Measurements from ENCODE around the gene ABCC11. TPM values are rescaled to one million over a fixed set of nuclear protein-coding genes. Genes with fewer than 3 reads are reported as not detected.

Gene ABCC11
- total RNA-seq, 4 donors from 2014 or later, result 0.13 TPM; not detected in 3

DNA sequence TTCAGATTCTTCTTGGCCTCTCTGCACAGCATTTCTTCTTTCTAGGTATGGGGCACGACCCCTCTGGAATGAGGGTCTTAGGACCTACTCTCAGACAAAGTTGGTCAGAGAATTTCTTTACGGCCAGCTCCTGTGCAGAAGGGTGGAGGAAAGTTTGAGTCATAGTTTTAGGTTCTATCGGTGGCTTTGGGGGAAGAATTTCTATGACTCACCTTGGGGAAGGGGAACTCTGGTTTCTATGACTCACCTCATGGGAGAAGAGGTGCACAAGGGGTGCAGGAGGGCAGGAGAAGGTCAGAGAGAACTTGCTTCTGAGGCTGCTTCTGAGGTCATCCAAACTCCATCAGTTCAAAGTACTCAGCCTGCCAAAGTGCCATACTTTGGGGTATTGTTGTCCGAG is 89.0 kb downstream of the ABCC11 start:
- H3K27me3 ChIP-seq, result no peaks in the 10 kb centered on the region
- H3K36me3 ChIP-seq, result no peaks in the 10 kb centered on the region
- H3K9me3 ChIP-seq, result no peaks in the 10 kb centered on the region
- intact Hi-C loops (cut with DNase I; ENCODE audit: low total_unique reads) (loop anchor here (10.0 kb wide), 1 partner anchor 103 kb away; no protein-coding TSS in a partner anchor), in situ Hi-C loops (cut with MboI; ENCODE audit: low sequenced_read_pairs in 4 of 4) (loop anchor here in 3 of 4 donors (10.0 to 25.0 kb wide), 3 partner anchors 696 to 1023 kb away; partner anchors contain the start of genes ITFG1 (in 1 of the 3), NETO2 (in 1 of the 3) and PHKB (in 1 of the 3))
- no peak for DNase-seq
- no peak overlapping the region for H3K4me3 ChIP-seq
- TF ChIP-seq POLR2A (IDR thresholded peaks at IDR 0.05), result no peak
- TF ChIP-seq, protein P1, sequence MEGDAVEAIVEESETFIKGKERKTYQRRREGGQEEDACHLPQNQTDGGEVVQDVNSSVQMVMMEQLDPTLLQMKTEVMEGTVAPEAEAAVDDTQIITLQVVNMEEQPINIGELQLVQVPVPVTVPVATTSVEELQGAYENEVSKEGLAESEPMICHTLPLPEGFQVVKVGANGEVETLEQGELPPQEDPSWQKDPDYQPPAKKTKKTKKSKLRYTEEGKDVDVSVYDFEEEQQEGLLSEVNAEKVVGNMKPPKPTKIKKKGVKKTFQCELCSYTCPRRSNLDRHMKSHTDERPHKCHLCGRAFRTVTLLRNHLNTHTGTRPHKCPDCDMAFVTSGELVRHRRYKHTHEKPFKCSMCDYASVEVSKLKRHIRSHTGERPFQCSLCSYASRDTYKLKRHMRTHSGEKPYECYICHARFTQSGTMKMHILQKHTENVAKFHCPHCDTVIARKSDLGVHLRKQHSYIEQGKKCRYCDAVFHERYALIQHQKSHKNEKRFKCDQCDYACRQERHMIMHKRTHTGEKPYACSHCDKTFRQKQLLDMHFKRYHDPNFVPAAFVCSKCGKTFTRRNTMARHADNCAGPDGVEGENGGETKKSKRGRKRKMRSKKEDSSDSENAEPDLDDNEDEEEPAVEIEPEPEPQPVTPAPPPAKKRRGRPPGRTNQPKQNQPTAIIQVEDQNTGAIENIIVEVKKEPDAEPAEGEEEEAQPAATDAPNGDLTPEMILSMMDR (IDR thresholded peaks at IDR 0.05 in 4 of 5, conservative IDR thresholded peaks at IDR 0.05 in 1 of 5), result no peak
- H3K27ac ChIP-seq, result no peak overlapping the region
- peaks cover 0 to 4% of the 10 kb centered on the region in 2 donors for H3K4me1 ChIP-seq
- no peak for ATAC-seq

DNA sequence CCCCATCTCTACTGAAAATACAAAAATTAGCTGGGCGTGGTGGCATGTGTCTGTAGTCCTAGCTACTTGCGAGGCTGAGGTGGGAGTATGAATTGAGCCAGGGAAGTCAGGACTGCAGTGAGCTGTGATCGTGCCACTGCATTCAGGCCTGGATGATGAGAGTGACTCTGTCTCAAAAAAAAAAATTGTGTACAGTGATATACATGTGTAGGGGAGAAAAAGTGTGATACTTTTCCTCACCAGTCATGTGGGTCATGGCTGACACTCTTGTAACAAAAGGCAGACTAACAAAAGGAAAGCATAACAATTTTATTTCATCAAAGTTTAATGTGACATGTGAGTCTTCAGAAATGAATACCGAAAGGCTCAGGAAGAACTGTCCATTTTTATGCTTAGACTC is 89.5 kb downstream of the ABCC11 start:
- Histone ChIP-seq H3K36me3 (no peaks in the 10 kb centered on the region), H3K27me3 (no peaks in the 10 kb centered on the region), H3K4me1 (peaks cover 0 to 4% of the 10 kb centered on the region in 2 donors), H3K4me3 (no peak overlapping the region), H3K9me3 (no peaks in the 10 kb centered on the region), H3K27ac (peak overlapping the region in 2 of 4 donors; percentile 31 to 42)
- intact Hi-C loops (cut with DNase I; ENCODE audit: low total_unique reads), result loop anchor here (2.0 to 10.0 kb wide), 2 partner anchors 103 to 1015 kb away; partner anchors contain the start of gene NETO2
- DNase-seq (no peak), ATAC-seq (no peak)
- TF ChIP-seq, protein P1 (IDR thresholded peaks at IDR 0.05 in 4 of 5, conservative IDR thresholded peaks at IDR 0.05 in 1 of 5), result no peak
- TF ChIP-seq POLR2A (IDR thresholded peaks at IDR 0.05), result no peak
- in situ Hi-C loops (cut with MboI; ENCODE audit: low sequenced_read_pairs in 4 of 4), result loop anchor here in 3 of 4 donors (10.0 to 25.0 kb wide), 3 partner anchors 695 to 1023 kb away; partner anchors contain the start of genes ITFG1 (in 1 of the 3), NETO2 (in 1 of the 3) and PHKB (in 1 of the 3)

DNA sequence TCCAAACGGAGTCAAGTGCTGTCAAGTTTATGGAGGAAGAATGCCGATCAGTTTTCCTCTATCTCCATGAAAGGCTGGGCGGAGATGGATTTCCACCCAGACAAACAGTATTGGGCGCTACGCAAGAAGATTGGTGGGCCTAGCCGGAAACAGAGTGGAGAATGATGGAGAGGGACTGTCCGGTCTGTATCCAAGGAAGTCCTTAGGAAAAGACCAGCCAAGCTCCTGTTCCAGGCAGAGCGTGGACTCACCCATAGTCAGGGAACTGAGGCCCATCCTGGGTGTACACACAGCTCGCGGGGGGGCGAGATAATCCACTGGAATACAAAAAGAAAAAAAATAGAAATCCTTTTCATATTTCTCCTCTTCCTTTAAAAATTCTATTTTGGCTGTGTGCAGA is 90.0 kb downstream of the ABCC11 start:
- peak overlapping the region in 2 of 4 donors; percentile 31 to 42 for H3K27ac ChIP-seq
- in situ Hi-C loops (cut with MboI; ENCODE audit: low sequenced_read_pairs in 4 of 4), result loop anchor here in 3 of 4 donors (10.0 to 25.0 kb wide), 3 partner anchors 695 to 1023 kb away; partner anchors contain the start of genes ITFG1 (in 1 of the 3), NETO2 (in 1 of the 3) and PHKB (in 1 of the 3)
- H3K9me3 ChIP-seq, result no peaks in the 10 kb centered on the region
- no peaks in the 10 kb centered on the region for H3K27me3 ChIP-seq
- intact Hi-C loops (cut with DNase I; ENCODE audit: low total_unique reads), result loop anchor here (2.0 to 10.0 kb wide), 2 partner anchors 103 to 1015 kb away; partner anchors contain the start of gene NETO2
- TF ChIP-seq, protein P1 (IDR thresholded peaks at IDR 0.05 in 4 of 5, conservative IDR thresholded peaks at IDR 0.05 in 1 of 5), result no peak
- TF ChIP-seq POLR2A (IDR thresholded peaks at IDR 0.05), result no peak
- H3K4me1 ChIP-seq, result peaks cover 0 to 4% of the 10 kb centered on the region in 2 donors
- no peaks in the 10 kb centered on the region for H3K36me3 ChIP-seq
- ATAC-seq, result peak in 1 of 2 donors; percentile 18
- no peak overlapping the region for H3K4me3 ChIP-seq
- DNase-seq, result no peak

DNA sequence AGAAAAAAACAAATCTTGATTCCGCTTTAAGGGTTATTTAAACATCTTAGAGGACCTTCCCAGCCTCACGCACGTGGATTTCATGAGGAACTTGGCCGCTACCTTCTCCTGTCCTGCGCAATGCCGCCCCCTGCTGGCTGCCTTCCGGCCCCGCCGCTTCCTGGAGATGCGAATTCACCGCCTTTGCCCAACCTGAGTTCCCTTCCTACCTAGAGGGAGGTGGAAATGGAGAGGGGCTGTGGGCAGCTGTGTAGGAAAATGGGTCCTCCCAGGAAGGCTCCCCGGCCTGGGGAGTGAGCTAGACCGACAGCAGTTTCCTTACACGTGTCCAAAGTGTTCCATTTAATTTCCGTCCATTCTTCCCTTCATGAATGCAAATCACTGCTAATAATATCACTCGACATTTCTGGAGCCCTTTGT is 90.5 kb downstream of the ABCC11 start:
- H3K27me3 ChIP-seq, result no peaks in the 10 kb centered on the region
- ATAC-seq (peak; percentile 78 to 85), DNase-seq (peak; percentile 52 to 60)
- H3K9me3 ChIP-seq, result no peaks in the 10 kb centered on the region
- H3K27ac ChIP-seq, result peak overlapping the region in 1 of 4 donors; percentile 42
- no peak for TF ChIP-seq POLR2A (IDR thresholded peaks at IDR 0.05)
- TF ChIP-seq, protein P1 (IDR thresholded peaks at IDR 0.05 in 4 of 5, conservative IDR thresholded peaks at IDR 0.05 in 1 of 5), result peak; percentile 73 to 98 (median 86)
- H3K4me3 ChIP-seq, result peak overlapping the region in 2 of 4 donors; percentile 34 to 49
- peaks cover 0 to 4% of the 10 kb centered on the region in 2 donors for H3K4me1 ChIP-seq
- H3K36me3 ChIP-seq, result no peaks in the 10 kb centered on the region
- intact Hi-C loops (cut with DNase I; ENCODE audit: low total_unique reads), result loop anchor here (2.0 to 10.0 kb wide), 2 partner anchors 102 to 1014 kb away; partner anchors contain the start of gene NETO2
- in situ Hi-C loops (cut with MboI; ENCODE audit: low sequenced_read_pairs in 4 of 4), result loop anchor here in 3 of 4 donors (10.0 to 25.0 kb wide), 3 partner anchors 694 to 1022 kb away; partner anchors contain the start of genes ITFG1 (in 1 of the 3), NETO2 (in 1 of the 3) and PHKB (in 1 of the 3)

All from gastrocnemius medialis (tissue), 4 donors.